Caki2 (cell line): ENCODE measurements around the gene ZC3H13. TPM values are rescaled to one million over a fixed set of nuclear protein-coding genes. Genes with fewer than 3 reads are reported as not detected.

Experiments
- DNase-seq: peaks from one replicate; pipeline ENCODE4 v3.0.0-alpha.2; 2015; ENCODE audit warnings: low read depth
- in situ Hi-C: cut with HindIII; loops from 2 replicates; pipeline ENCODE4 v1.10.0; 2016; ENCODE audit warnings: low sequenced_read_pairs, low pct_unique_long_range_greater_than_20kb, mixed read lengths
- total RNA-seq: library from RNA; depleted of rRNA; stranded (reverse); fragments of >200 nt; shearing (Covaris generic); gene quantifications from 2 replicates; pipeline ENCODE4 v1.2.3, GENCODE V29; 2014; ENCODE audit warnings: low replicate concordance; rRNA removed

Gene ZC3H13
- total RNA-seq, 1 experiment from 2014 or later: 7.4 TPM

- in situ Hi-C loops: no loop called here
- no peak for DNase-seq
These were observed 125.8 kb downstream of the ZC3H13 start for GRCh38 chr13:45926741-45927140.

- DNase-seq: no peak
- in situ Hi-C loops: no loop called here
These were observed 127.4 kb downstream of the ZC3H13 start for GRCh38 chr13:45925151-45925550.

- in situ Hi-C loops: no loop called here
- no peak for DNase-seq
These were observed 131.3 kb downstream of the ZC3H13 start for GRCh38 chr13:45921162-45921736.

GRCh38 chr13:45918597-45918996 is 133.9 kb downstream of the ZC3H13 start:
- in situ Hi-C loops: no loop called here
- DNase-seq: no peak

- in situ Hi-C loops: no loop called here
- DNase-seq: no peak
These were observed 135.5 kb downstream of the ZC3H13 start for GRCh38 chr13:45917019-45917418.

- no peak for DNase-seq
- in situ Hi-C loops: no loop called here
These were observed 136.7 kb downstream of the ZC3H13 start for GRCh38 chr13:45915686-45916439.

GRCh38 chr13:45909673-45910072 is 142.9 kb downstream of the ZC3H13 start:
- in situ Hi-C loops: no loop called here
- DNase-seq: no peak

- no peak for DNase-seq
- in situ Hi-C loops: no loop called here
These were observed 143.5 kb downstream of the ZC3H13 start for GRCh38 chr13:45909089-45909488.

- in situ Hi-C loops: no loop called here
- no peak for DNase-seq
These were observed 145.0 kb downstream of the ZC3H13 start for GRCh38 chr13:45907503-45907902.

Other genes starting within 250 kb of the ZC3H13 start
- not detected in 2 replicates for gene SIAH3, start 201.0 kb downstream of the ZC3H13 start, total RNA-seq
- not detected in 2 replicates for gene CPB2, start 52.3 kb upstream of the ZC3H13 start, total RNA-seq
- not detected in 2 replicates for gene LCP1, start 129.4 kb upstream of the ZC3H13 start, total RNA-seq
- gene LRRC63, start 159.2 kb upstream of the ZC3H13 start, total RNA-seq: not detected in 2 replicates